K562 (cell line): ENCODE measurements around the gene BCL6B. TPM values are rescaled to one million over a fixed set of nuclear protein-coding genes. Genes with fewer than 3 reads are reported as not detected.

Experiments used
- ATAC-seq: fragments of 200-7000 bp; cut with Tn5 transposase; 3 replicates; pipeline ENCODE4 v1.9.1; 2020; ENCODE audit warnings: moderate library complexity
- BruUV-seq: library from RNA; stranded (reverse); fragments of 400-500 nt; replicated peaks from 2 replicates; lab custom pipeline; 2021; lab: Mats Ljungman, UMichigan
- CTCF ChIA-PET: fragments of 300-600 bp; formaldehyde crosslinking; extraction: SDS; loops from one replicate; lab custom pipeline; 2021; ENCODE audit warnings: low intra/inter-chr PET ratio; lab: Yijun Ruan, JAX
- POLR2A ChIA-PET: fragments of 300-600, 350-650 bp; sonication (Branson Sonifier 250); formaldehyde crosslinking; extraction: SDS; loops from one replicate; lab custom pipeline; 2021; ENCODE audit warnings: antibody characterized with exemption, inconsistent platforms; lab: Yijun Ruan, JAX
- DNase-seq, 4 experiments: peaks; one replicate each; pipeline versions ENCODE4 v3.0.0 to v3.0.0-alpha.2; 2011 to 2018; ENCODE audit warnings: low spot score in 3 of 4, mixed read lengths in 3 of 4; ENCODE audit errors: extremely low read depth in 1 of 4
- FAIRE-seq: peaks from 2 replicates; lab custom pipeline; 2011; peaks lifted over from hg19 to GRCh38; lab: Jason Lieb, UNC
- H2AFZ ChIP-seq: 2 replicates; pipeline ENCODE4 v1.6.0; 2011; ENCODE audit warnings: low read depth, low read length, control low read depth, inconsistent platforms
- H3K27ac ChIP-seq: fragments of 200-600 bp; 3 replicates; pipeline ENCODE4 v1.8.0; 2011; ENCODE audit warnings: low read depth, mild to moderate bottlenecking, control low read depth, inconsistent platforms, low read length, moderate library complexity, mixed read lengths; ENCODE audit errors: extremely low read depth
- H3K27me3 ChIP-seq, 2 experiments: fragments of 300-600 bp in 1 of 2; 2 replicates in 1 of 2; 3 replicates in 1 of 2; pipeline versions ENCODE4 v1.6.0 to v1.8.0; 2011; ENCODE audit warnings: inconsistent platforms in 2 of 2, low read length in 2 of 2, mild to moderate bottlenecking in 1 of 2, mixed read lengths in 1 of 2, moderate library complexity in 1 of 2; ENCODE audit not compliant: control insufficient read depth in 2 of 2, insufficient read depth in 2 of 2
- H3K36me3 ChIP-seq: fragments of 300-600 bp; 3 replicates; pipeline ENCODE4 v1.8.0; 2011; ENCODE audit warnings: mild to moderate bottlenecking, low read length, inconsistent platforms; ENCODE audit not compliant: control insufficient read depth, insufficient read depth
- H3K4me1 ChIP-seq, 2 experiments: fragments of 200-600 bp in 1 of 2; replicated peaks in 1 of 2; 2 replicates in 1 of 2; 3 replicates in 1 of 2; pipeline versions ENCODE4 v1.5.1 to v1.8.0; 2011; ENCODE audit warnings: inconsistent platforms in 2 of 2, low read length in 2 of 2, mild to moderate bottlenecking in 1 of 2, mixed read lengths in 1 of 2, moderate library complexity in 1 of 2; ENCODE audit not compliant: control insufficient read depth in 2 of 2, insufficient read depth in 2 of 2
- H3K4me2 ChIP-seq: 2 replicates; pipeline ENCODE4 v1.6.1; 2011; ENCODE audit warnings: low read length, control low read depth, inconsistent platforms, mixed read lengths; ENCODE audit not compliant: insufficient read depth
- H3K4me3 ChIP-seq: fragments of 200-600 bp; sonication (generic), shearing (Covaris generic); 2 replicates; pipeline ENCODE4 v1.5.1; 2016; ENCODE audit warnings: control low read depth, inconsistent platforms
- H3K79me2 ChIP-seq: fragments of 200-600 bp; 3 replicates; pipeline ENCODE4 v1.8.0; 2011; ENCODE audit warnings: low read length, inconsistent platforms; ENCODE audit not compliant: control insufficient read depth, insufficient read depth
- H3K9ac ChIP-seq, 2 experiments: 2 replicates each; pipeline versions ENCODE4 v1.6.0 to v1.6.1; 2011; ENCODE audit warnings: low read depth in 2 of 2, low read length in 2 of 2, control low read depth in 1 of 2, inconsistent platforms in 1 of 2, mild to moderate bottlenecking in 1 of 2, mixed read lengths in 1 of 2; ENCODE audit not compliant: insufficient read depth in 1 of 2
- H3K9me1 ChIP-seq: one replicate; pipeline ENCODE4 v1.6.0; 2011; ENCODE audit warnings: inconsistent platforms, mild to moderate bottlenecking, low read length, moderate library complexity; ENCODE audit not compliant: control insufficient read depth, insufficient read depth
- H3K9me3 ChIP-seq: replicated peaks from 2 replicates; pipeline ENCODE4 v1.5.1; 2011; ENCODE audit warnings: low read depth, low read length, inconsistent platforms; ENCODE audit not compliant: control insufficient read depth, insufficient read depth
- H4K20me1 ChIP-seq: replicated peaks from 2 replicates; pipeline ENCODE4 v1.6.1; 2011; ENCODE audit warnings: low read length, inconsistent platforms, mixed read lengths; ENCODE audit not compliant: control insufficient read depth, insufficient read depth
- MXD1 ChIP-seq: fragments of 250-450 bp; sonication (Bioruptor Pico); IDR thresholded peaks from 2 replicates; pipeline ENCODE4 v1.8.0; 2021; ENCODE audit warnings: borderline replicate concordance, mild to moderate bottlenecking, moderate library complexity; ENCODE audit not compliant: poor library complexity, severe bottlenecking
- RBM15 ChIP-seq: fragments of 200-400 bp; formaldehyde crosslinking; IDR thresholded peaks from 2 replicates; pipeline ENCODE4 v1.6.1; 2018; ENCODE audit warnings: mild to moderate bottlenecking, low read length, moderate library complexity; ENCODE audit not compliant: insufficient read depth
- TCF7L2 ChIP-seq: fragments of 150-350 bp; IDR thresholded peaks from 2 replicates; pipeline ENCODE4 v1.6.1; 2016; ENCODE audit warnings: low read depth, mild to moderate bottlenecking, low read length, moderate library complexity
- ZBTB34 ChIP-seq: fragments of 250-450 bp; sonication (Bioruptor Pico); IDR thresholded peaks from 2 replicates; pipeline ENCODE4 v1.8.0; 2021; ENCODE audit warnings: mild to moderate bottlenecking, moderate library complexity
- ZC3H11A ChIP-seq: IDR thresholded peaks from 2 replicates; pipeline ENCODE4 v1.6.1; 2012; ENCODE audit warnings: low read depth, low read length, improper control_type of control experiment
- WGBS: fragments of 100-300 bp; shearing (Covaris generic); methylation state at CpG from one replicate; pipeline ENCODE4 v1.1.6; 2016; ENCODE audit warnings: low coverage, mixed read lengths; ENCODE audit not compliant: insufficient coverage; ENCODE audit errors: missing lambda C conversion rate; 5-methylcytosine and 5-hydroxymethylcytosine counted together
- in situ Hi-C: fragments of 300-500 bp; cut with MboI; formaldehyde crosslinking; loops from 4 replicates; pipeline ENCODE4 v1.15.0; 2018; ENCODE audit warnings: inconsistent platforms, mixed read lengths
- intact Hi-C: fragments of 100-400 bp; cut with micrococcal nuclease; formaldehyde crosslinking; loops from 2 replicates; pipeline ENCODE4 v1.14.2; 2022
- polyA plus RNA-seq, 8 experiments: library from polyadenylated mRNA; depleted of rRNA in 4 of 8; stranded (reverse) in 5 of 8; unstranded in 3 of 8; fragments of >200 nt; fragmentation: Nextera tagmentation in 2 of 8; fragmentation: Illumina TruSeq in 1 of 8; extraction: Ambion mirVana in 2 of 8; extraction: Trizol in 1 of 8; gene quantifications; 2 replicates each; pipeline versions ENCODE4 v1.2.1 to v1.2.3, GENCODE V29; 2011 to 2014; ENCODE audit warnings: inconsistent platforms in 1 of 8, missing spikeins in 1 of 8
- total RNA-seq, 7 experiments: library from RNA; depleted of rRNA in 6 of 7; stranded (reverse); fragments of >200 nt in 6 of 7; fragmentation: Illumina TruSeq in 2 of 7; extraction: Trizol in 2 of 7; gene quantifications; 2 replicates each; pipeline versions ENCODE4 v1.2.1 to v1.2.3, GENCODE V29; 2011 to 2021; ENCODE audit warnings: low replicate concordance in 1 of 7

Gene BCL6B
- total and polyA plus RNA-seq, 9 of the 15 experiments (the other 6 are each of a cell fraction or from before 2014, with no cell fraction given) = 0.89 to 5.0 (median 3.6) TPM

GRCh38 chr17:7072406-7072805, 49.6 kb downstream of the BCL6B start (continued):
- no peak for TF ChIP-seq ZBTB34 (CRISPR knock-in tag)
- TF ChIP-seq ZC3H11A = no peak
- no peak for TF ChIP-seq MXD1

- Histone ChIP-seq H3K9me1 (no peaks in the 10 kb centered on the region), H3K4me3 (no peak overlapping the region), H3K4me1 (no peaks in the 10 kb centered on the region; a peak in 1 of 5 replicates), H4K20me1 (no peaks in the 10 kb centered on the region), H3K9me3 (no peaks in the 10 kb centered on the region), H3K9ac (no peak overlapping the region), H2AFZ (no peak overlapping the region), H3K27ac (no peak overlapping the region), H3K27me3 (peaks cover 3 to 36% of the 10 kb centered on the region in 2 experiments), H3K4me2 (no peak overlapping the region), H3K36me3 (no peaks in the 10 kb centered on the region), H3K79me2 (no peaks in the 10 kb centered on the region)
- intact Hi-C loops = no loop called here
- in situ Hi-C loops = no loop called here
- ATAC-seq (no peak), DNase-seq (no peak), FAIRE-seq (no peak)
- TF ChIP-seq TCF7L2 (no peak), RBM15 (no peak)
- no TSS peak for BruUV-seq
- CTCF ChIA-PET = no interaction called here
- POLR2A ChIA-PET = no interaction called here
- WGBS = 5% methylated on average over 12 of the region's 14 CpGs
Observed at GRCh38 chr17:7074931-7075330, 52.1 kb downstream of the BCL6B start.
